ENCODE measurements around the gene DOCK10.
A peak's percentile ranks its signal among the peaks of the same experiment; 100 is the strongest.

The DOCK10 gene

GRCh38 chr2:224747765-224748164, 294.5 kb downstream of the DOCK10 start:
- no peak overlapping the region for H3K4me3 ChIP-seq (replicated peaks in 1 of 2; ENCODE audit: low read depth in 2 of 2, low read length in 2 of 2)
- DNase-seq (ENCODE audit: low read depth in 2 of 2): no peak
- TF ChIP-seq CTCF (IDR thresholded peaks at IDR 0.05; ENCODE audit: low read depth, low read length): no peak

GRCh38 chr2:224736227-224736626, 306.0 kb downstream of the DOCK10 start:
- no peak for TF ChIP-seq CTCF (IDR thresholded peaks at IDR 0.05; ENCODE audit: low read depth, low read length)
- no peak for DNase-seq (ENCODE audit: low read depth in 2 of 2)

GRCh38 chr2:224734949-224735348, 307.3 kb downstream of the DOCK10 start:
- no peak for DNase-seq (ENCODE audit: low read depth in 2 of 2)
- H3K4me3 ChIP-seq (replicated peaks in 1 of 2; ENCODE audit: low read depth in 2 of 2, low read length in 2 of 2): no peak overlapping the region
- TF ChIP-seq CTCF (IDR thresholded peaks at IDR 0.05; ENCODE audit: low read depth, low read length): no peak

More at GRCh38 chr2:224736227-224736626, 306.0 kb downstream of the DOCK10 start:
- H3K4me3 ChIP-seq (replicated peaks in 1 of 2; ENCODE audit: low read depth in 2 of 2, low read length in 2 of 2): no peak overlapping the region

- DNase-seq (ENCODE audit: low read depth in 2 of 2): no peak
- no peak for TF ChIP-seq CTCF (IDR thresholded peaks at IDR 0.05; ENCODE audit: low read depth, low read length)
Observed at GRCh38 chr2:224731665-224732064, 310.6 kb downstream of the DOCK10 start.

DNA sequence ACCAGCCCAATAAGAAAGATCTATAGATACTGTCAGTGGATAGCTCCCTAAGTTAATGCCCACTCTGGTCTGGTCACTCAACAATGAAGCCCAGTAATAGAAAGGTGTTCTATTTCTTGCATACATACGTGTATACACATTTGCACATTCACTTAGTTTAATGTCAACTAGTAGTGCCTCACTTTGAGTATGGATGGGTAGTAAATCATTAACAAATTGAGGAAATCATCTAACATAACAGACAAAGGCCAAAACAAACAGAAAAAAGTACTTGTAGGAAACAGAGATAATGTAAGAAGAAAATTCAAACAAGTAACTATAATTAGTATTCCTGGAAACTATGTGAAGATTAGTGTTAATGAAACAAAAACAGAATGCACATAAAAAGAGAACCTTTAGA, 312.8 kb downstream of the DOCK10 start:
- no peak for DNase-seq (ENCODE audit: low read depth in 2 of 2)
- no peak for TF ChIP-seq CTCF (IDR thresholded peaks at IDR 0.05; ENCODE audit: low read depth, low read length)
- no peak overlapping the region for H3K4me3 ChIP-seq (replicated peaks in 1 of 2; ENCODE audit: low read depth in 2 of 2, low read length in 2 of 2)

More at GRCh38 chr2:224731665-224732064, 310.6 kb downstream of the DOCK10 start:
- no peak overlapping the region for H3K4me3 ChIP-seq (replicated peaks in 1 of 2; ENCODE audit: low read depth in 2 of 2, low read length in 2 of 2)

DNA sequence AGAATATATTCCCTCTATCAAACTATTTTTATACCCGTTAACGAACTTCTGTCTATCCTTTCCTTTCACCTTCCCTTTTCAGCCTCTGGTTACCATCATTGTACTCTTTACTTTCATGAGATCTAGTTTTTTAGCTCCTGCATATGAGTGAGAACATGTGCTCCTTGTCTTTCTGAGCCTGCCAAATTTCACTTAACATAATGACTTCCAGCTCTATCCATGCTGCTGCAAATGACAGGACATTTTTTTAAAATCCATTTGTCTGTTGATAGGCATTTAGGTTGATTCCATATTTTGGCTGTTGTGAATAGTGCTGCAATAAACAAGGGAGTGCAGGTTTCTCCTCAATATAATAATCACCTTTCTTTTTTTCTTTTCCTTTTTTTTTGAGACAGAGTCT, 317.9 kb downstream of the DOCK10 start:
- TF ChIP-seq CTCF (IDR thresholded peaks at IDR 0.05; ENCODE audit: low read depth, low read length): no peak
- H3K4me3 ChIP-seq (replicated peaks in 1 of 2; ENCODE audit: low read depth in 2 of 2, low read length in 2 of 2): no peak overlapping the region
- DNase-seq (ENCODE audit: low read depth in 2 of 2): no peak

GRCh38 chr2:224723586-224724217, 318.6 kb downstream of the DOCK10 start:
- no peak overlapping the region for H3K4me3 ChIP-seq (replicated peaks in 1 of 2; ENCODE audit: low read depth in 2 of 2, low read length in 2 of 2)
- DNase-seq (ENCODE audit: low read depth in 2 of 2): peak; percentile 2 to 6
- TF ChIP-seq CTCF (IDR thresholded peaks at IDR 0.05; ENCODE audit: low read depth, low read length): no peak

Measured in cardiac fibroblast (primary cell).